Calu3 (cell line): ENCODE results near the gene KSR2. TPM values are rescaled to one million over a fixed set of nuclear protein-coding genes. Genes with fewer than 3 reads are reported as not detected.
"Not testable (repeated sequence)": the region's sequence is repeated elsewhere in the genome, so short reads cannot be mapped to it uniquely, and the experiment has no call there.

Source experiments
- BruUV-seq: library from RNA; stranded (reverse); fragments of 400-500 nt; replicated peaks from 2 replicates; lab custom pipeline; 2021; lab: Mats Ljungman, UMichigan
- CTCF ChIA-PET: fragments of 300-600 bp; sonication (Branson Sonifier 250); formaldehyde crosslinking; loops from one replicate; lab custom pipeline; 2022; ENCODE audit warnings: antibody characterized with exemption; lab: Charles Lee
- DNase-seq: peaks from one replicate; pipeline ENCODE4 v3.0.0; 2022
- H3K27ac Mint-ChIP-seq: one replicate; pipeline ENCODE4 v1.8.0; 2022; ENCODE audit warnings: mixed read lengths; ENCODE audit not compliant: unreplicated experiment
- H3K27me3 Mint-ChIP-seq: one replicate; pipeline ENCODE4 v1.8.0; 2022; ENCODE audit warnings: mixed read lengths; ENCODE audit not compliant: unreplicated experiment
- H3K36me3 Mint-ChIP-seq: one replicate; pipeline ENCODE4 v1.8.0; 2022; ENCODE audit warnings: mild to moderate bottlenecking, moderate library complexity, mixed read lengths; ENCODE audit not compliant: insufficient read depth, unreplicated experiment
- H3K4me1 Mint-ChIP-seq: one replicate; pipeline ENCODE4 v1.8.0; 2022; ENCODE audit warnings: mild to moderate bottlenecking, low read depth, mixed read lengths; ENCODE audit not compliant: unreplicated experiment
- H3K4me3 Mint-ChIP-seq: one replicate; pipeline ENCODE4 v1.8.0; 2022; ENCODE audit warnings: mild to moderate bottlenecking, low read depth, moderate library complexity, mixed read lengths; ENCODE audit not compliant: unreplicated experiment
- H3K9me3 Mint-ChIP-seq: one replicate; pipeline ENCODE4 v1.8.0; 2022; ENCODE audit warnings: low read depth, mixed read lengths; ENCODE audit not compliant: unreplicated experiment
- intact Hi-C: fragments of 100-400 bp; cut with micrococcal nuclease; formaldehyde crosslinking; loops from one replicate; pipeline ENCODE4 v1.10.0; 2022; ENCODE audit not compliant: unreplicated experiment
- total RNA-seq: library from RNA; stranded (reverse); gene quantifications from 2 replicates; pipeline ENCODE4 v1.2.3, GENCODE V29; 2022
- TF ChIP-seq, protein P1 (sequence below): fragments of 200-600 bp; IDR thresholded peaks from one replicate; pipeline ENCODE4 v1.8.0; 2022; ENCODE audit warnings: antibody characterized with exemption; ENCODE audit not compliant: unreplicated experiment

Gene KSR2
- total RNA-seq, 1 experiment from 2014 or later = 1.9 TPM

DNA sequence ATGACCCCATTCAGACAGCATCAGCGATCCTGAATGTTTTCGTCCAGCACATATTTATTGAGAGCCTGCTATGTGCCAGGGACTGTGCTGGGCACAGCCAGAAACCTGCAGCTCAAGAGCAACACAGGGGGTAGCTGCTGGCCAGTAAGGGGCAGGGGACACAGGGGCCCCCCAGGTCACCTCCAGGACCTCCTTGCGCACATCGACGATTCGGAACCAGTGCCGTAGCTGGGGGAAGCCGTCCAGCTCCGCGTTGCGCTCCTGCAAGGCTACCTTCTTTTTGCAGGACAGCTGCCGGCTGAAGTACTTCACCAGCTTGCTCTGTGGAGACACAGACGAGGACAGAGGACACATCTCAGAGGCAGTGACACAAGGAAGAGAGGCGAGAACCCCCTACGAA is 108.7 kb downstream of the KSR2 start:
- DNase-seq = no peak
- H3K27me3 Mint-ChIP-seq = peaks cover 19% of the 10 kb centered on the region
- no peak overlapping the region for H3K4me3 Mint-ChIP-seq
- H3K4me1 Mint-ChIP-seq = no peaks in the 10 kb centered on the region
- TF ChIP-seq, protein P1, sequence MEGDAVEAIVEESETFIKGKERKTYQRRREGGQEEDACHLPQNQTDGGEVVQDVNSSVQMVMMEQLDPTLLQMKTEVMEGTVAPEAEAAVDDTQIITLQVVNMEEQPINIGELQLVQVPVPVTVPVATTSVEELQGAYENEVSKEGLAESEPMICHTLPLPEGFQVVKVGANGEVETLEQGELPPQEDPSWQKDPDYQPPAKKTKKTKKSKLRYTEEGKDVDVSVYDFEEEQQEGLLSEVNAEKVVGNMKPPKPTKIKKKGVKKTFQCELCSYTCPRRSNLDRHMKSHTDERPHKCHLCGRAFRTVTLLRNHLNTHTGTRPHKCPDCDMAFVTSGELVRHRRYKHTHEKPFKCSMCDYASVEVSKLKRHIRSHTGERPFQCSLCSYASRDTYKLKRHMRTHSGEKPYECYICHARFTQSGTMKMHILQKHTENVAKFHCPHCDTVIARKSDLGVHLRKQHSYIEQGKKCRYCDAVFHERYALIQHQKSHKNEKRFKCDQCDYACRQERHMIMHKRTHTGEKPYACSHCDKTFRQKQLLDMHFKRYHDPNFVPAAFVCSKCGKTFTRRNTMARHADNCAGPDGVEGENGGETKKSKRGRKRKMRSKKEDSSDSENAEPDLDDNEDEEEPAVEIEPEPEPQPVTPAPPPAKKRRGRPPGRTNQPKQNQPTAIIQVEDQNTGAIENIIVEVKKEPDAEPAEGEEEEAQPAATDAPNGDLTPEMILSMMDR = no peak
- H3K9me3 Mint-ChIP-seq = no peaks in the 10 kb centered on the region
- no peaks in the 10 kb centered on the region for H3K36me3 Mint-ChIP-seq
- H3K27ac Mint-ChIP-seq = no peak overlapping the region
- intact Hi-C loops = no loop called here
- CTCF ChIA-PET = interaction anchor here (0.6 kb wide), 1 partner anchor 203 kb away, joined by 3 read pairs; no protein-coding TSS in a partner anchor
- BruUV-seq = no TSS peak

DNA sequence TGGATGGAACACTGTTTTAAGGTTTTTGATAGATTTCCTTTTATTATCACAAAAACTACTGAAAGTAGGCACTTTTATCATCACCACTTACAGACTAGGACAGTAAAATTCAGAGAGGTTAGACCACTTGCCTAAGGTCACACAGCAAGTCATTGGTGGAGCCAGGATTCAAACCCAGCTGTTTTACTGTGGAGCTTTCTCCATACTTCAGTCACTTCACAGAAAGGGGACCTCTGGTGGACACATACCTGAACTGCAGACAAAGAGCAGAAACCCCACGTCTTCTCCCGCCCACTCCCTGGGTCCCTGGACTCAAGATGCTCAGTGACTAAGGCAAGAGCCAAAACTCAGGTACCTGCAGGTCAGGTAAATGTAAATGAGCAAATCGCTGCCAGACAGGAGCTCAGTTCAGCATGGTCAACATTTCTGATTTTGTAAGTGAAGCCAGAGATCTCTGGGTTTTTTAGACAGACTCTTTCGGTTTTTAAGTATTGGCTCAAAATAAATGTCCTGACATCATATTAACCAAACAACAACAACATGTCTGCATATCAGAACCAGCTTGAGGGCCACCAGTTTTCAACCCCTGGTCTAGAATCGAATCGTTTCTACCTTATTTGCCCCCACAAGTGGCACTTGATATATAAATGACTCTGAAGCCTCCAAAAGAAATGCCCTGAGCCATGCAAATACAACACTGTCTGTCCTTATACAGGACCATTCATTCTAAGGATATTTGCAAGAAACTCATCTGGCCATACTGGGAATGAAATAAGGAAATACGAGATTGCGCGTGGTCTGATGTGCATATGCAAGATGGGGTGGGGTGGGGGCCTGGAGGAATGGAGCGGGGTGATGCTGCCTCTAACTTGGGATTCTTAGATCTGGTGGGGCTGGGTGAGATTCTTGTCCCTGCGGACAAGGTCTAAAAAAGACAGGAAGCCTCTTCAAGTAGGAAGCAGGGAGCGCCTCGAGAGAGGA is 110.9 kb downstream of the KSR2 start:
- Mint-ChIP-seq H3K9me3 (no peaks in the 10 kb centered on the region), H3K36me3 (no peaks in the 10 kb centered on the region), H3K4me3 (no peak overlapping the region), H3K27me3 (peaks cover 2% of the 10 kb centered on the region), H3K27ac (no peak overlapping the region), H3K4me1 (peaks cover 9% of the 10 kb centered on the region)
- intact Hi-C loops = loop anchor here (2.0 kb wide), 1 partner anchor 645 kb away; no protein-coding TSS in a partner anchor
- peak; percentile 77 for DNase-seq
- CTCF ChIA-PET = interaction anchor here (0.6 to 2.4 kb wide), 15 partner anchors 9 to 1755 kb away, joined by 3 to 13 read pairs (median 4); no protein-coding TSS in a partner anchor
- no TSS peak for BruUV-seq
- TF ChIP-seq, protein P1 = peak; percentile 71

DNA sequence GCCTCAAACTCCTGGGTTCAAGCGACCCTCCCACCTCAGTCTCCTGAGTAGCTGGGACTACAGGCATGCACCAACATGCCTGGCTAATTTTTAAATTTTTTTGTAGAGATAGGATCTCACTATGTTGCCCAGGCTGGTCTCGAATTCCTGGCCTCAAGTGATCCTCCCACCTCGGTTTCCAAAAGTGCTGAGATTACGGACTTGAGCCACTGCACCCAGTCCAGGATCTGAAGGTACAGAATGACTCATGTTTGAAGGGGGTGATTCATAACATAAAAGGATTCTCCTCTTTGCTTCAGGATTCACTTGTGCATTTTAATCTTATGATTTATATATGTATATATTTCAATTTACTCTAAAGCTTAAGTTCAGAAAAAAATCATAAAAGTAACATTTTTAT is 111.7 kb downstream of the KSR2 start:
- not testable (repeated sequence) for H3K9me3 Mint-ChIP-seq, H3K4me1 Mint-ChIP-seq, DNase-seq, H3K27ac Mint-ChIP-seq, H3K36me3 Mint-ChIP-seq, H3K4me3 Mint-ChIP-seq, BruUV-seq, H3K27me3 Mint-ChIP-seq
- CTCF ChIA-PET = interaction anchor here (0.6 to 2.4 kb wide), 17 partner anchors 10 to 1756 kb away, joined by 3 to 13 read pairs (median 3); no protein-coding TSS in a partner anchor
- intact Hi-C loops = loop anchor here (2.0 kb wide), 1 partner anchor 644 kb away; no protein-coding TSS in a partner anchor

DNA sequence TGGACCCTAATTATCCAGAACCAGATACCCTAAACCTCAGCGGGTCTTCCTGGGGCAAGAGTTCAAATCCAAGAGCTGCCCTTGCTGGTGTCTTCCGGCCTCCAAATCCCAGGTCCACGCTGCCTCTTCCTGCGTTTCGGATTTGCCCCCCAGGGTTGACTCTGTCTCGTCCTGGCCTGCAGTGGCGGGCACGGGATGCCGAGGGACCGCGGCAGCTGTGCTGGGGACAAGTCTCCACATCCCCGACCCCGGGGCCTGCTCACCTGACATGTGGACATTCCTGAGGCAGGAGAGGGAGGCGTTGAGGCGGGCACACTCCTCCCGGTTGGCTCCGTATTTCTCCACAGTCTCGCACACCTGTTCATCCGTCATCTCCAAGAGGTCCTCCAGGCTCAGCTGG is 113.6 kb downstream of the KSR2 start:
- Mint-ChIP-seq H3K4me3 (no peak overlapping the region), H3K9me3 (no peaks in the 10 kb centered on the region), H3K27ac (no peak overlapping the region), H3K4me1 (peaks cover 12% of the 10 kb centered on the region), H3K27me3 (no peaks in the 10 kb centered on the region), H3K36me3 (no peaks in the 10 kb centered on the region)
- no peak for DNase-seq
- CTCF ChIA-PET = no interaction called here
- TF ChIP-seq, protein P1 = no peak
- no TSS peak for BruUV-seq
- intact Hi-C loops = no loop called here
